ENCODE results near the gene PROP1. TPM values are rescaled to one million over a fixed set of nuclear protein-coding genes. Genes with fewer than 3 reads are reported as not detected.
"Not testable (repeated sequence)": the region's sequence is repeated elsewhere in the genome, so short reads cannot be mapped to it uniquely, and the experiment has no call there.

The PROP1 gene
- total RNA-seq, 1 experiment from 2014 or later, result not detected

GRCh38 chr5:177945601-177946283 lies 50.3 kb downstream of the PROP1 start:
- DNase-seq (ENCODE audit: low read depth), result not testable (repeated sequence)

- not testable (repeated sequence) for DNase-seq (ENCODE audit: low read depth)
Measured at GRCh38 chr5:177945145-177945544, 50.9 kb downstream of the PROP1 start.

GRCh38 chr5:177943805-177944736 lies 52.0 kb downstream of the PROP1 start:
- not testable (repeated sequence) for DNase-seq (ENCODE audit: low read depth)

GRCh38 chr5:177942896-177943295 lies 53.1 kb downstream of the PROP1 start:
- not testable (repeated sequence) for DNase-seq (ENCODE audit: low read depth)

Other genes starting within 250 kb of the PROP1 start
- gene FAM153A, start 213.3 kb downstream of the PROP1 start, total RNA-seq (2014; rRNA removed; shearing (Covaris generic)), result not detected in 2 replicates
- 0.05 TPM in 1 of 2 replicates, not detected in the other for gene N4BP3, start 117.3 kb upstream of the PROP1 start, total RNA-seq (2014; rRNA removed; shearing (Covaris generic))
- gene RMND5B, start 134.8 kb upstream of the PROP1 start, total RNA-seq (2014; rRNA removed; shearing (Covaris generic)), result 15.8 and 17.6 TPM in 2 replicates
- 188 and 233 TPM in 2 replicates for gene NHP2, start 157.6 kb upstream of the PROP1 start, total RNA-seq (2014; rRNA removed; shearing (Covaris generic))
- not detected in 2 replicates for gene GMCL2, start 191.1 kb upstream of the PROP1 start, total RNA-seq (2014; rRNA removed; shearing (Covaris generic))
- 85.0 and 137 TPM in 2 replicates for gene HNRNPAB, start 208.3 kb upstream of the PROP1 start, total RNA-seq (2014; rRNA removed; shearing (Covaris generic))
- gene PHYKPL, start 236.6 kb upstream of the PROP1 start, total RNA-seq (2014; rRNA removed; shearing (Covaris generic)), result 4.8 and 7.8 TPM in 2 replicates